ENCODE results near the gene KNDC1.
"Not testable (repeated sequence)": the region's sequence is repeated elsewhere in the genome, so short reads cannot be mapped to it uniquely, and the experiment has no call there.

Gene KNDC1

DNA sequence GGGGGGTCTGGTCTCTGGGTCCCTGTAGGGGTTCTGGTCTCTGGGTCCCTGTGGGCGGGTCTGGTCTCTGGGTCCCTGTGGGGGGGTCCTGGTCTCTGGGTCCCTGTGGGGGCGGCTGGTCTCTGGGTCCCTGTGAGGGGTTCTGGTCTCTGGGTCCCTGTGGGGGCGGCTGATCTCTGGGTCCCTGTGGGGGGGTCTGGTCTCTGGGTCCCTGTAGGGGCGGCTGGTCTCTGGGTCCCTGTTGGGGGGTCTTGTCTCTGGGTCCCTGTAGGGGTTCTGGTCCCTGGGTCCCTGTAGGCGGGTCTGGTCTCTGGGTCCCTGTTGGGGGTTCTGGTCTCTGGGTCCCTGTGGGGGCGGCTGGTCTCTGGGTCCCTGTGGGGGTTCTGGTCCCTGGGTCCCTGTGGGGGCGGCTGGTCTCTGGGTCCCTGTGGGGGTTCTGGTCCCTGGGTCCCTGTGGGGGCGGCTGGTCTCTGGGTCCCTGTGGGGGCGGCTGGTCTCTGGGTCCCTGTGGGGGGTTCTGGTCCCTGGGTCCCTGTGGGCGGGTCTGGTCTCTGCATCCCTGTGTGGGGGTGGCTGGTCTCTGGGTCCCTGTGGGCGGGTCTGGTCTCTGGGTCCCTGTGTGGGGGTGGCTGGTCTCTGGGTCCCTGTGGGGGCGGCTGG lies 22.4 kb upstream of the KNDC1 start:
- H3K27me3 ChIP-seq (ENCODE audit: control insufficient read depth, insufficient read depth, low read length); H3K9me3 ChIP-seq (ENCODE audit: control insufficient read depth, insufficient read depth, low read length); H3K36me3 ChIP-seq (ENCODE audit: control insufficient read depth, insufficient read depth, low read length); H3K4me1 ChIP-seq (ENCODE audit: control insufficient read depth, insufficient read depth, low read length); H3K9ac ChIP-seq (ENCODE audit: low read depth, low read length); H3K4me3 ChIP-seq (ENCODE audit: low read depth, low read length): not testable (repeated sequence)

DNA sequence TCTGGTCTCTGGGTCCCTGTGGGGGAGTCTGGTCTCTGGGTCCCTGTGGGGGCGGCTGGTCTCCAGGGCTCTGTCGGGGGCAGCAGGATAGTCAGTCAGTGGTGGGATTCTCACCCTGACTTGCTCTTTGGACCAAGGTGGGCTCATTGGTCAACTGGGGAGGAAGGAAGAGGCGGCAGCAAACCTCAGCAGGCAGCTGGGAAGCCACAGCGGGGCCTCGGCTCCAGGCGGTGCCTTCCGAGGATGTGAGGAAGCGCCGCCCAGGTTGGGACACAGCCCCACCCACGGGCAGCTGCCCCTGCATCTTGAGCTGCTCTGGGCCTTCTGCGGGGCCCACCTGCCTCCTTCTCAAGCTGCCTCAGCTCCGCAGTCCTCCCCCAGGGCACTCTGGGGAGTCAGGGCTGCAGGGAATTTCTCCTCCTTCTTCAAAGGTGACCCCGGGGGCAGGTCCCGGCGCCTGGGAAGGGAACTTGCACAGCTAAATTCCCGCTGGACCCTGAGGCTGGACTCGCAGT lies 20.4 kb upstream of the KNDC1 start:
- H3K4me1 ChIP-seq (ENCODE audit: control insufficient read depth, insufficient read depth, low read length): no peaks in the 10 kb centered on the region

DNA sequence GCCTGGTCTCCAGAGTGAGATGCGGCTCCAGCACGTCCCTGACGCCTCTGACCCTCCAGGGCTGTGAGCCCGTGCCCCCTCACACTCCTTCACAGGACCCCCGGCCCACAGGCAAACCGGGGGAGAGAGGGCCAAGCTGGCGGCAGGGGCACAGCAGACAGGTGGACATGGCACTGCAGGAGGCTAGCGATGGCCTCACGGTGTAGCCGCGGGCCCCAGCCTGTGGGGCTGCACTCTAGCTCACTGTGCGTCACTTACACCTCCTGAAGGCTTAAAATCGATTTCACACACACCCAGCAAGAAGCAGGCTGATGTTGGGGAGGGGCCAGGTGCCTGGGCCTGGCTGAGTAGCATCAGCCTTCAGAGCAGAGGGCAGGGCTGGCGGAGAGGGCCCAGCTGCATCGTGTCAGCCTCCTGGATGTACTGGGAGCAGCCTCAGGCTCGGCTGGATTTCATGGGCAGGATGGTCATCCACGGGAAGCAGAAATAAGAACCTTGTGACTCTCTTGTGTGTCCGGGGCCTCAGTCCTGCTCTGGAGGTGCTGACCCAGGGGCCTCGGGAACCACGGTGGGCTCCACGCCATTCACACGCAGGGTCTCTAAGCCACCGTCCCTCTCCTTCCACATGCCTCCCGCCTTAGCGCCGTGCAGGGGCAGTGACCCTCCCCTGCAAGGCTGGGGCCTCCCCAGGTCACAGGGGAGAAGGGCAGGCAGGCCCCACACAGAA lies 19.4 kb upstream of the KNDC1 start:
- no peaks in the 10 kb centered on the region for H3K9me3 ChIP-seq (ENCODE audit: control insufficient read depth, insufficient read depth, low read length)
- H3K4me1 ChIP-seq (ENCODE audit: control insufficient read depth, insufficient read depth, low read length): no peaks in the 10 kb centered on the region
- no peak overlapping the region for H3K4me3 ChIP-seq (ENCODE audit: low read depth, low read length)
- H3K36me3 ChIP-seq (ENCODE audit: control insufficient read depth, insufficient read depth, low read length): no peaks in the 10 kb centered on the region
- no peaks in the 10 kb centered on the region for H3K27me3 ChIP-seq (ENCODE audit: control insufficient read depth, insufficient read depth, low read length)
- H3K9ac ChIP-seq (ENCODE audit: low read depth, low read length): peak overlapping the region; percentile 24

More for the DNA sequence above, 20.4 kb upstream of the KNDC1 start:
- Histone ChIP-seq H3K4me3 (ENCODE audit: low read depth, low read length) (no peak overlapping the region), H3K36me3 (ENCODE audit: control insufficient read depth, insufficient read depth, low read length) (no peaks in the 10 kb centered on the region), H3K9me3 (ENCODE audit: control insufficient read depth, insufficient read depth, low read length) (no peaks in the 10 kb centered on the region), H3K27me3 (ENCODE audit: control insufficient read depth, insufficient read depth, low read length) (no peaks in the 10 kb centered on the region), H3K9ac (ENCODE audit: low read depth, low read length) (no peak overlapping the region)

DNA sequence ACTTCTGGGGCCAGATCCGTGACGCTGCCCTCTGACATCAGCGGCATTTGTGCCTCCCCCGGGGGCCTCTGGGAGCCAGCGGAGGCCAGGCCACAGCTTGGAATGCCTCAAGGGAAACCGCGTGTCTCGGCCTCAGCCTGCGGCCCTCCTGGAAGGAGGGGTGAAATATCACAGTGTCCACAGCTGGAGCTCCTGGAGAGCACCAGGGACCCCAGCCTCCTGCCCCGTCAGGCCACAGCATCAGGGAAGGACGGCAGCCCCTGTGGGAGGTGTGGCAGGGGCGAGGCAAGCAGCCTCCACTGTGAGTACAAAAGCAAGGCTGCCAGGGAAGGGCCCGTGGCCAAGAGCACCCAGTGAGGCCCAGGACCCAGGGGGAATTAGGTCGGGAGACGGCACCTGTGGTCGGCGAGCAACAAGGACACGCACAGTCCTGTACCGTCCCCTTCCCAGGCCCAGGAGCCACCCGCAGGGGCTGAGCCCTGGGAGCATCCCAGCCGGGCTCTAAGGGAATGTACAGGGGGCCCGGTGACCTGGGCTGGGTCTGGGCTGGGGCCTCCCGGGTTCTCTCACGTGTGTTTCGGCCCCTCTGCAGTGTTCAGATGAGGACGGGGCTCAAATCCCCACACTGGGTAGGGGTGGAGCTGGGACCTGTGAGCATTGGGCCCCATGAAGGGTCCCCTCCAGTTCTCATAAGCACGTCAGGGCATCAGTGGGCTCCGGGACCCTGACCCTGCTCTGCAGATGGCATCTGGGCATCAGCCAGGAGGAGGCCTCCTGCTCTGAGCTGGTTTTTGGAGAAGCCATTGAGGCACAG lies 18.7 kb upstream of the KNDC1 start:
- Histone ChIP-seq H3K9me3 (ENCODE audit: control insufficient read depth, insufficient read depth, low read length) (no peaks in the 10 kb centered on the region), H3K4me3 (ENCODE audit: low read depth, low read length) (no peak overlapping the region), H3K27me3 (ENCODE audit: control insufficient read depth, insufficient read depth, low read length) (no peaks in the 10 kb centered on the region), H3K4me1 (ENCODE audit: control insufficient read depth, insufficient read depth, low read length) (no peaks in the 10 kb centered on the region), H3K36me3 (ENCODE audit: control insufficient read depth, insufficient read depth, low read length) (no peaks in the 10 kb centered on the region), H3K9ac (ENCODE audit: low read depth, low read length) (no peak overlapping the region)

DNA sequence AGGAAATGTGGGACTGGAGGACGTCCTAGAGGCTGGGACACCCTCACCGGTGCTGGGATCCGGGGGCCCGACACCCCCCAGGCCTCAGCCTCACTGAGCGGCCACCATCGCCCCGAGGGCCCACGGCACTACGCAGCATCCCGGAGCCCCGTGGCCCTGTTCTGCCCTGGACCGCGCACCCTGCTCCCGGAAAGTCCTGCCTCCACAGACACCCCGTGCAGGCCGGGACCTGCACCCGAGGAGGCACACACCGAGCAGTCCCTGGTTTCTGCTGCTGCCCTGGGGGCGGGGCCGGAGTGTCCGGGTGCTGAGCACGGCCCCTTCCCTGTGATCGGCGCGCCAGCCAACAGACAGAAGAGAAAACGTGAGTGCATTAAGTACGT lies 18.1 kb upstream of the KNDC1 start:
- Histone ChIP-seq H3K9ac (ENCODE audit: low read depth, low read length) (no peak overlapping the region), H3K4me3 (ENCODE audit: low read depth, low read length) (no peak overlapping the region), H3K36me3 (ENCODE audit: control insufficient read depth, insufficient read depth, low read length) (no peaks in the 10 kb centered on the region), H3K27me3 (ENCODE audit: control insufficient read depth, insufficient read depth, low read length) (no peaks in the 10 kb centered on the region), H3K4me1 (ENCODE audit: control insufficient read depth, insufficient read depth, low read length) (no peaks in the 10 kb centered on the region), H3K9me3 (ENCODE audit: control insufficient read depth, insufficient read depth, low read length) (no peaks in the 10 kb centered on the region)

DNA sequence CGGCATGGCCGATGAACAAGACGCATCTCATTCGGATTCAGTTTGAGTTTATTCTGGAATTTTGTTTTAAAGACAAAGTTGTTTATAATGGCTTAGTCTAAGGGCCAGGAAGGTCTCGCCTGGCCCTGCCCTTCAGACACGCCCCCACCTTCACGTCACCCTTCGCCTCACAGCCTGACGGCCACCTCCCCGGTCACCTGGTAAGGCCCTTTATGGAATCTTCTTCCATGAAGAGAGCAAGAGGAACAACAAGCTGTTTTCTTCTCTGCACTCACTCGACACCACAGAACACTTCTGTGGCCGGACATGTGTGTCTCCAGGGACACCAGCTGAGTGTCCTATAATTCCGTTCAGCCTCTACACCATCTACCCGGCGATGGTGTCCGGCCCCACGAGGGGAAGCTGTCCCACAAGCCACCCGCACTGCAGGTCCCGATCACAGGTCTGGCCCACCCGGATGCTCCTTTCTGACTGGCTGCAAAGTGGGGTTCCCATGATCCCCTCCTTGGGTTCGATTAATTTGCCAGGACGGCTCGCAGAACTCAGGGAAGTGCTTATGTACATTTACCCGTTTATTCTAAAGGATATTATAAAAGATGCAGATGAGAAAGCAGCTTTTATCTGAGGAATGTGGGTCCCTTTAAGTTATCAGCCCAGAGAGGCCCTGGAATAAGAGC lies 17.4 kb upstream of the KNDC1 start:
- Histone ChIP-seq H3K9ac (ENCODE audit: low read depth, low read length) (no peak overlapping the region), H3K27me3 (ENCODE audit: control insufficient read depth, insufficient read depth, low read length) (no peaks in the 10 kb centered on the region), H3K9me3 (ENCODE audit: control insufficient read depth, insufficient read depth, low read length) (no peaks in the 10 kb centered on the region), H3K36me3 (ENCODE audit: control insufficient read depth, insufficient read depth, low read length) (no peaks in the 10 kb centered on the region), H3K4me3 (ENCODE audit: low read depth, low read length) (no peak overlapping the region), H3K4me1 (ENCODE audit: control insufficient read depth, insufficient read depth, low read length) (no peaks in the 10 kb centered on the region)

DNA sequence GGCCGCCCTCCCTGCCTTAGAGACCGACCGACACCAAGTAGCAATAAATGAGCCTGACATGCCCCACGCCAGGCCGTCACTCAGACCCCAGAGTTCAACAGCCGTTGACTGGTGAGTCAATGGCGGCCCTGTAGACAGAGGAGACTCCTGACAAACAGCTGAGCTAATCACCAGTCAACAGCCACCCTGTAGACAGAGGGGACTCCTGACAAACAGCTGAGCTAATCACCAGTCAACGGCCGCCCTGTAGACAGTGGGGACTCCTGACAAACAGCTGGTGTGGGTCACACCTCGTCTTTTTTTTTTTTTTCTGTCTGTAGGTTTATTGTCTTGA lies 16.9 kb upstream of the KNDC1 start:
- Histone ChIP-seq H3K27me3 (ENCODE audit: control insufficient read depth, insufficient read depth, low read length) (no peaks in the 10 kb centered on the region), H3K4me3 (ENCODE audit: low read depth, low read length) (no peak overlapping the region), H3K9ac (ENCODE audit: low read depth, low read length) (no peak overlapping the region), H3K36me3 (ENCODE audit: control insufficient read depth, insufficient read depth, low read length) (no peaks in the 10 kb centered on the region), H3K9me3 (ENCODE audit: control insufficient read depth, insufficient read depth, low read length) (no peaks in the 10 kb centered on the region), H3K4me1 (ENCODE audit: control insufficient read depth, insufficient read depth, low read length) (no peaks in the 10 kb centered on the region)

DNA sequence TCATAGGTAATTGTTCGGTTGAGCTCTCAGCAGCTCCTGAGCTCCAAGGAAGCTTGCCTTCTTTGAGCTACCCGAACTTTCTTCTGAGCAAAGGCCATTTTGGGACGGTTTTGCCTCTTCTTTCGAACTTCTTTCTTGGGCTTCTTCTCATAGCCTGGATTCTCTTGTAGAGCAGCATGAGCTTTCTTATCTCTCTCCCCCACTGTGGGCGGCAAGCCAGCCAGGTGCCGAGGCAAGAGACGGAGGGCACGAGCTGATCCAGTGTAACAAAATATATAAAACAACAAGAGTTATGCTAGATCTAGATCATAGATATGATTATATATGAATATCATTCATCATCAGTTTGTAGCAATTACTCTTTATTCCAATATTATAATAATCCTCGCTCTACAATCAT lies 16.5 kb upstream of the KNDC1 start:
- H3K4me3 ChIP-seq (ENCODE audit: low read depth, low read length): no peak overlapping the region
- no peaks in the 10 kb centered on the region for H3K9me3 ChIP-seq (ENCODE audit: control insufficient read depth, insufficient read depth, low read length)
- H3K36me3 ChIP-seq (ENCODE audit: control insufficient read depth, insufficient read depth, low read length): no peaks in the 10 kb centered on the region
- no peaks in the 10 kb centered on the region for H3K27me3 ChIP-seq (ENCODE audit: control insufficient read depth, insufficient read depth, low read length)
- H3K9ac ChIP-seq (ENCODE audit: low read depth, low read length): no peak overlapping the region
- no peaks in the 10 kb centered on the region for H3K4me1 ChIP-seq (ENCODE audit: control insufficient read depth, insufficient read depth, low read length)

DNA sequence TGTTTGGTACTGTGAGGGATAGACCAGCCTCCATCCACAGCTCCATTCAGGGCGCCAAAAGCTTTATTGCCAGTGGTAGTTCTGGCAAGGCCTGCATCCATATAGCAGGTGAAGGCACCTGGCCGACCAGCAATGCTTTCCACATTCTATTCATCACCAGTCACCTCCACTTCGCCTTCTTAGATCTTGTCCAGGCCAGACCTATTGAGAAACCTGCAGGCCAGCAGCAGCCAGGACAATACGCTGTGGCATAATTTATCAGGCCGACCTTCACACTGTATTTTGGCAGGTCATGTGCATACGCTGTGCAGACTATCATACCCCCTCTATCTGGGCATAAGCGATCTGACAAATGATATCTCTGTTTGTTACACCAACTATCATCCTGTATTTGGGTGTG lies 15.2 kb upstream of the KNDC1 start:
- no peaks in the 10 kb centered on the region for H3K36me3 ChIP-seq (ENCODE audit: control insufficient read depth, insufficient read depth, low read length)
- H3K27me3 ChIP-seq (ENCODE audit: control insufficient read depth, insufficient read depth, low read length): no peaks in the 10 kb centered on the region
- no peaks in the 10 kb centered on the region for H3K9me3 ChIP-seq (ENCODE audit: control insufficient read depth, insufficient read depth, low read length)
- no peaks in the 10 kb centered on the region for H3K4me1 ChIP-seq (ENCODE audit: control insufficient read depth, insufficient read depth, low read length)
- no peak overlapping the region for H3K4me3 ChIP-seq (ENCODE audit: low read depth, low read length)
- no peak overlapping the region for H3K9ac ChIP-seq (ENCODE audit: low read depth, low read length)

DNA sequence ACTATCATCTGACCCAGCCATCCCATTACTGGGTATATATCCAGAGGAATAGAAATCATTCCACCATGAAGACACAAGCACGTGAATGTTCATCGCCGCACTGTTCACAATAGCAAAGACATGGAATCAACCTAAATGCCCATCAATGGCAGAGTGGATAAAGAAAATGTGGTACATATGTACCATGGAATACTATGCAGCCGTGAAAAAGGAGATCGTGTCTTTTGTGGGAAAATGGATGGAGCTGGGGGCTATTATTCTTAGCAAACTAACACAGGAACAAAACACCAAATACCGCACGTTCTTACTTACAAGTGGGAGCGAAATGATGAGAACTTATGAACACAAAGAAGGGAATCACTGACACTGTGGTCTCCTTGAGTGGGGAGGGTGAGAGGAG lies 9.8 kb upstream of the KNDC1 start:
- Histone ChIP-seq H3K27me3 (ENCODE audit: control insufficient read depth, insufficient read depth, low read length) (no peaks in the 10 kb centered on the region), H3K9ac (ENCODE audit: low read depth, low read length) (no peak overlapping the region), H3K9me3 (ENCODE audit: control insufficient read depth, insufficient read depth, low read length) (no peaks in the 10 kb centered on the region), H3K36me3 (ENCODE audit: control insufficient read depth, insufficient read depth, low read length) (no peaks in the 10 kb centered on the region), H3K4me1 (ENCODE audit: control insufficient read depth, insufficient read depth, low read length) (peaks cover 10% of the 10 kb centered on the region), H3K4me3 (ENCODE audit: low read depth, low read length) (no peak overlapping the region)

DNA sequence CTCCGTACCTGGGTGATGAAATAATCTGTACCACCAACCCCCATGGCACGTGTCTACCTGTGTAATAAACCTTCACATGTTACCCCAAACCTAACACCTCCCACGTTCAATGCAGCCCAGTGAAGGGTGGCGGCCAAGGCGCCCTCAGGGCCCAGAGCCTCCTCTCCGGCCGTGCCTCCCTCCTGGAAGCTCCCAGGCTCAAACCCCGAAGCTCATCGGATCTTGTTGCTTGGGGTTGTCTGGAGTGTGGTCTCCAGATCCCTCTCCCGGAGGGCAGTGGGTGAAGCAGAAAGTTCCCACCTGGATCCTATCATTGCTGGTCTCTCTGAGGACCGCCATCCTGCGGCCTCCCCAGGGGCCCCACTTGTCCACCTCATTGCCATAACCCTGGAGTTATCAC lies 9.4 kb upstream of the KNDC1 start:
- Histone ChIP-seq H3K27me3 (ENCODE audit: control insufficient read depth, insufficient read depth, low read length) (no peaks in the 10 kb centered on the region), H3K36me3 (ENCODE audit: control insufficient read depth, insufficient read depth, low read length) (no peaks in the 10 kb centered on the region), H3K4me1 (ENCODE audit: control insufficient read depth, insufficient read depth, low read length) (peaks cover 10% of the 10 kb centered on the region), H3K9ac (ENCODE audit: low read depth, low read length) (no peak overlapping the region), H3K9me3 (ENCODE audit: control insufficient read depth, insufficient read depth, low read length) (no peaks in the 10 kb centered on the region), H3K4me3 (ENCODE audit: low read depth, low read length) (no peak overlapping the region)
